GM19468 (cell line): ENCODE data around the gene PIK3R6.

Experiments used
- ATAC-seq: cut with Tn5 transposase; IDR thresholded peaks from one replicate; pipeline ENCODE4 v1.9.1; 2021; ENCODE audit warnings: mild to moderate bottlenecking, moderate library complexity, moderate number of reproducible peaks; ENCODE audit not compliant: unreplicated experiment; ENCODE audit errors: extremely low read depth

Gene PIK3R6

GRCh38 chr17:8875957-8876356 lies 8.5 kb upstream of the PIK3R6 start:
- ATAC-seq: no peak

- no peak for ATAC-seq
Measured at GRCh38 chr17:8875436-8875835, 8.0 kb upstream of the PIK3R6 start.

- ATAC-seq: no peak
Measured at GRCh38 chr17:8873801-8874715, 6.6 kb upstream of the PIK3R6 start.

- no peak for ATAC-seq
Measured at GRCh38 chr17:8872705-8873435, 5.4 kb upstream of the PIK3R6 start.

- ATAC-seq: no peak
Measured at GRCh38 chr17:8872036-8872704, 4.7 kb upstream of the PIK3R6 start.

- no peak for ATAC-seq
Measured at GRCh38 chr17:8871081-8871581, 3.7 kb upstream of the PIK3R6 start.

GRCh38 chr17:8870406-8871040 lies 3.0 kb upstream of the PIK3R6 start:
- no peak for ATAC-seq

- no peak for ATAC-seq
Measured at GRCh38 chr17:8869114-8869815, 1.8 kb upstream of the PIK3R6 start.

GRCh38 chr17:8868529-8868951 lies 1.1 kb upstream of the PIK3R6 start:
- peak; percentile 23 for ATAC-seq

GRCh38 chr17:8868092-8868491 lies 618 bp upstream of the PIK3R6 start:
- ATAC-seq: no peak

GRCh38 chr17:8865811-8866210 lies 1.7 kb downstream of the PIK3R6 start:
- no peak for ATAC-seq

GRCh38 chr17:8865385-8865784 lies 2.1 kb downstream of the PIK3R6 start:
- no peak for ATAC-seq

GRCh38 chr17:8862213-8863056 lies 5.0 kb downstream of the PIK3R6 start:
- no peak for ATAC-seq

GRCh38 chr17:8861495-8862181 lies 5.8 kb downstream of the PIK3R6 start:
- no peak for ATAC-seq

- ATAC-seq: no peak
Measured at GRCh38 chr17:8859804-8860430, 7.6 kb downstream of the PIK3R6 start.

- no peak for ATAC-seq
Measured at GRCh38 chr17:8859027-8859803, 8.3 kb downstream of the PIK3R6 start.

GRCh38 chr17:8857919-8858318 lies 9.6 kb downstream of the PIK3R6 start:
- ATAC-seq: no peak
